Fibroblast of mammary gland (primary cell): ENCODE data around the gene STK38.
A peak's percentile ranks its signal among the peaks of the same experiment; 100 is the strongest.

ENCODE experiments used
- DNase-seq: peaks from one replicate; pipeline ENCODE4 v3.0.0-alpha.2; 2010; ENCODE audit warnings: low read depth
- H3K4me3 ChIP-seq: 2 replicates; pipeline ENCODE4 v1.5.1; 2011; ENCODE audit warnings: low read depth, mild to moderate bottlenecking, low read length, moderate library complexity; ENCODE audit not compliant: control insufficient read depth
- TF ChIP-seq, protein P1 (sequence below): conservative IDR thresholded peaks from 2 replicates; pipeline ENCODE4 v1.5.1; 2011; ENCODE audit warnings: low read depth, low read length, inconsistent platforms; ENCODE audit not compliant: control insufficient read depth, insufficient read depth

STK38 gene

GRCh38 chr6:36546920-36547645 lies at the start of gene STK38:
Gene STK38 (minus strand): TSS chr6:36547479. CDS start chr6:36540202, 7,277 bp downstream.
- H3K4me3 ChIP-seq: peak within 1 kb of the TSS; percentile 84
- TF ChIP-seq, protein P1, sequence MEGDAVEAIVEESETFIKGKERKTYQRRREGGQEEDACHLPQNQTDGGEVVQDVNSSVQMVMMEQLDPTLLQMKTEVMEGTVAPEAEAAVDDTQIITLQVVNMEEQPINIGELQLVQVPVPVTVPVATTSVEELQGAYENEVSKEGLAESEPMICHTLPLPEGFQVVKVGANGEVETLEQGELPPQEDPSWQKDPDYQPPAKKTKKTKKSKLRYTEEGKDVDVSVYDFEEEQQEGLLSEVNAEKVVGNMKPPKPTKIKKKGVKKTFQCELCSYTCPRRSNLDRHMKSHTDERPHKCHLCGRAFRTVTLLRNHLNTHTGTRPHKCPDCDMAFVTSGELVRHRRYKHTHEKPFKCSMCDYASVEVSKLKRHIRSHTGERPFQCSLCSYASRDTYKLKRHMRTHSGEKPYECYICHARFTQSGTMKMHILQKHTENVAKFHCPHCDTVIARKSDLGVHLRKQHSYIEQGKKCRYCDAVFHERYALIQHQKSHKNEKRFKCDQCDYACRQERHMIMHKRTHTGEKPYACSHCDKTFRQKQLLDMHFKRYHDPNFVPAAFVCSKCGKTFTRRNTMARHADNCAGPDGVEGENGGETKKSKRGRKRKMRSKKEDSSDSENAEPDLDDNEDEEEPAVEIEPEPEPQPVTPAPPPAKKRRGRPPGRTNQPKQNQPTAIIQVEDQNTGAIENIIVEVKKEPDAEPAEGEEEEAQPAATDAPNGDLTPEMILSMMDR: peak; percentile 11

DNA sequence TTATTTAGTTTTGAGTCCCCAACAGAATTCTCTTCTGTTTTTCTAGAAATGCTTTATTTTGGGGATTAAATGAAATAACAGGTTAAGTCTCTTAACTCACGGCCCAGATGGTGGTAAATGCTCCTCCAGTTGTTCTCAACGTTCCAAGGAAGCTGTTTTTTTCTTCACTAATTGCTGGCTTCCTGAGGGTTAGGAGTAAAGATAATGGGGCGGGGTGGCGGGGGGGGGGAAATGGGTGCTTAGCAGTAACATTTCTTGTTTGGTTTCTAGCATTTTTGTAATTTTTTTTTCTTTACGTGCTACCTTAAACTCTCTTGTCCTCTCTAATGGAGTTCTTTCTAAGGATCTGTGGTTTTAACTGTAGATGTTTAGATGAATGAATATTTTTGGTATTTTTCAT lies 49.1 kb upstream of the STK38 start:
- DNase-seq: peak; percentile 42
- TF ChIP-seq, protein P1: no peak
- H3K4me3 ChIP-seq: peak overlapping the region; percentile 100

More at GRCh38 chr6:36546920-36547645, at the start of gene STK38:
- peak; percentile 85 for DNase-seq

DNA sequence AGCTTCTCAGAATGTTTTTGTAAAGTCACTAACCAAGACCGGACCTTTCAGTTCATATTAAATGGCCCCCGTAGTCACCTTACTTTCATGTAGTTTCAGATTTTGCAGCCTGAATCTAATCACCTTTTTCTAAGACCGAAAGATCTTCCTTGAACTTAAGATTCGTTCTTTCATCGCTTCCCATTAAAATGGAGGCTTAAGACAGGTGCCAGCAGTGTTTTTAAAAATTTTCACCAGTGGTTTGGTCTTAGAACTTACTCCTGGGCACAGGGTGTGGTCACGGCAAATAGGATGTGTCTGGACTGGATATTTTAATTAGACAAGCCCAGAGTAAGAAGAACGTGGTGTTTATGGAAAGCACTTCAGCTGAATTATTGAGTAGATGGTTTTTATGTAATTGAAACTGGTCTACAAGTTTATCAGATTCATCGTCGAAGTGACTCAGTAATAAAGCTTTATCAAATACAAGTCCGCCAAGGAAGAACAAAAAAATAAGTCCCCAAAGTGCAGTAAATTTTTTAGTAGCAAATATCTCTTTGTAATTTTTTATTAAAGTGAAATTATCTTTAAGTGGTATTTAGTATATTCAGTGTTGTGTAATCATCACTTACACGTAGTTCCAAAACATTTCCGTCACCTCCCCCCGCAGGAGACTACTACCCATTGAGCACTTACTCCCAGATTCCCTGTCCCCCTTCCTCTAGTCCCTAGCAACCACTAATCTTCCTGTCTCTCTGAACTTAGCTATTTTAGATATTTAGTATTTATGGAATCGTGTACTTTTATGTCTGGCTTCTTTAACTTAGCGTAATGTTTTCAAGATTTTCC lies 47.8 kb upstream of the STK38 start:
- peak; percentile 71 for DNase-seq
- H3K4me3 ChIP-seq: peak overlapping the region; percentile 100
- TF ChIP-seq, protein P1: no peak

- H3K4me3 ChIP-seq: peak within 1 kb of the TSS; percentile 100
- TF ChIP-seq, protein P1: no peak
- DNase-seq: peak; percentile 98
These were observed 46.9 kb upstream of the STK38 start, which contains the start of gene SRSF3 for GRCh38 chr6:36594029-36594815. Gene SRSF3 (plus strand): TSS chr6:36594362. CDS start chr6:36596763, 2,401 bp downstream.

GRCh38 chr6:36593569-36594028 lies 46.3 kb upstream of the STK38 start:
- DNase-seq: peak; percentile 50
- peak overlapping the region; percentile 47 for H3K4me3 ChIP-seq
- TF ChIP-seq, protein P1: no peak

- TF ChIP-seq, protein P1: no peak
- no peak for DNase-seq
- H3K4me3 ChIP-seq: no peak overlapping the region
These were observed 45.0 kb upstream of the STK38 start for GRCh38 chr6:36592221-36592655.
